NCI-H1092 (cell line): Measurements from ENCODE around the gene TIMM29.
A peak's percentile ranks its signal among the peaks of the same experiment; 100 is the strongest.

Experiments used
- DNase-seq: peaks from one replicate; lab custom pipeline; 2025; lab: John Stamatoyannopoulos, UW

TIMM29 gene

GRCh38 chr19:10928563-10929401, at the start of gene TIMM29, which contains the start of gene YIPF2:
TSS of gene TIMM29 (plus strand) at chr19:10928811. CDS start at chr19:10928823, 12 bp downstream.
TSS of gene YIPF2 (minus strand) at chr19:10928639. CDS start at chr19:10928410, 229 bp downstream.
- DNase-seq = peak; percentile 98

GRCh38 chr19:10881403-10882107, 47.1 kb upstream of the TIMM29 start:
- DNase-seq = no peak

GRCh38 chr19:10882108-10882457, 46.5 kb upstream of the TIMM29 start:
- DNase-seq = no peak

- DNase-seq = no peak
Observed at GRCh38 chr19:10884274-10884673, 44.3 kb upstream of the TIMM29 start.

GRCh38 chr19:10885201-10886169, 43.1 kb upstream of the TIMM29 start:
- DNase-seq = no peak

GRCh38 chr19:10887616-10888367, 40.8 kb upstream of the TIMM29 start:
- no peak for DNase-seq

GRCh38 chr19:10888421-10888866, 40.2 kb upstream of the TIMM29 start:
- no peak for DNase-seq

- DNase-seq = no peak
Observed at GRCh38 chr19:10889880-10890279, 38.7 kb upstream of the TIMM29 start.

- DNase-seq = no peak
Observed at GRCh38 chr19:10891405-10892086, 37.1 kb upstream of the TIMM29 start.

GRCh38 chr19:10892256-10892655, 36.4 kb upstream of the TIMM29 start:
- DNase-seq = no peak

- no peak for DNase-seq
Observed at GRCh38 chr19:10894911-10895213, 33.7 kb upstream of the TIMM29 start.

GRCh38 chr19:10895363-10895762, 33.2 kb upstream of the TIMM29 start:
- DNase-seq = no peak

GRCh38 chr19:10895920-10896319, 32.7 kb upstream of the TIMM29 start:
- DNase-seq = no peak

GRCh38 chr19:10896851-10897526, 31.6 kb upstream of the TIMM29 start:
- peak; percentile 48 for DNase-seq

GRCh38 chr19:10898633-10899032, 30.0 kb upstream of the TIMM29 start:
- DNase-seq = no peak

- peak; percentile 30 for DNase-seq
Observed at GRCh38 chr19:10899151-10899653, 29.4 kb upstream of the TIMM29 start.

GRCh38 chr19:10907925-10908324, 20.7 kb upstream of the TIMM29 start:
- DNase-seq = no peak

GRCh38 chr19:10908380-10908960, 20.1 kb upstream of the TIMM29 start:
- DNase-seq = no peak

- no peak for DNase-seq
Observed at GRCh38 chr19:10911579-10912363, 16.8 kb upstream of the TIMM29 start.
